ENCODE data around the gene GRB10. TPM values are rescaled to one million over a fixed set of nuclear protein-coding genes. Genes with fewer than 3 reads are reported as not detected.

Gene GRB10
- total RNA-seq, 1 donor from 2014 or later = not detected

GRCh38 chr7:50687096-50687495 lies 95.6 kb downstream of the GRB10 start:
- TF ChIP-seq CTCF (IDR thresholded peaks at IDR 0.05) = no peak
- ChIA-PET POLR2A (no interaction called here), CTCF (no interaction called here)
- Mint-ChIP-seq H3K4me1 (no peaks in the 10 kb centered on the region), H3K27ac (no peak overlapping the region), H3K4me3 (no peak overlapping the region), H3K9me3 (no peaks in the 10 kb centered on the region), H3K36me3 (ENCODE audit: low read depth) (no peaks in the 10 kb centered on the region), H3K27me3 (peaks cover 20% of the 10 kb centered on the region)
- ATAC-seq (ENCODE audit: low read depth) (no peak), DNase-seq (no peak)
- intact Hi-C loops (cut with micrococcal nuclease) = no loop called here

GRCh38 chr7:50685135-50686065 lies 97.3 kb downstream of the GRB10 start:
- ChIA-PET CTCF (no interaction called here), POLR2A (no interaction called here)
- no peak for TF ChIP-seq CTCF (IDR thresholded peaks at IDR 0.05)
- DNase-seq (no peak), ATAC-seq (ENCODE audit: low read depth) (no peak)
- peaks cover 6% of the 10 kb centered on the region for H3K4me1 Mint-ChIP-seq
- no peaks in the 10 kb centered on the region for H3K36me3 Mint-ChIP-seq (ENCODE audit: low read depth)
- intact Hi-C loops (cut with micrococcal nuclease) = no loop called here
- no peak overlapping the region for H3K27ac Mint-ChIP-seq
- no peaks in the 10 kb centered on the region for H3K9me3 Mint-ChIP-seq
- no peak overlapping the region for H3K4me3 Mint-ChIP-seq
- peaks cover 22% of the 10 kb centered on the region for H3K27me3 Mint-ChIP-seq

GRCh38 chr7:50684713-50685075 lies 98.0 kb downstream of the GRB10 start:
- H3K27ac Mint-ChIP-seq = no peak overlapping the region
- peaks cover 22% of the 10 kb centered on the region for H3K27me3 Mint-ChIP-seq
- intact Hi-C loops (cut with micrococcal nuclease) = no loop called here
- peaks cover 6% of the 10 kb centered on the region for H3K4me1 Mint-ChIP-seq
- POLR2A ChIA-PET = no interaction called here
- no peak for ATAC-seq (ENCODE audit: low read depth)
- H3K36me3 Mint-ChIP-seq (ENCODE audit: low read depth) = no peaks in the 10 kb centered on the region
- TF ChIP-seq CTCF (IDR thresholded peaks at IDR 0.05) = no peak
- no peak for DNase-seq
- CTCF ChIA-PET = no interaction called here
- H3K9me3 Mint-ChIP-seq = no peaks in the 10 kb centered on the region
- H3K4me3 Mint-ChIP-seq = no peak overlapping the region

GRCh38 chr7:50684011-50684712 lies 98.5 kb downstream of the GRB10 start:
- Mint-ChIP-seq H3K27me3 (peaks cover 22% of the 10 kb centered on the region), H3K4me1 (peaks cover 6% of the 10 kb centered on the region), H3K36me3 (ENCODE audit: low read depth) (no peaks in the 10 kb centered on the region), H3K27ac (no peak overlapping the region), H3K9me3 (no peaks in the 10 kb centered on the region), H3K4me3 (no peak overlapping the region)
- ChIA-PET CTCF (no interaction called here), POLR2A (no interaction called here)
- intact Hi-C loops (cut with micrococcal nuclease) = no loop called here
- no peak for TF ChIP-seq CTCF (IDR thresholded peaks at IDR 0.05)
- ATAC-seq (ENCODE audit: low read depth) (no peak), DNase-seq (no peak)

- POLR2A ChIA-PET = no interaction called here
These were observed 100.1 kb downstream of the GRB10 start for GRCh38 chr7:50682573-50682972.

More at GRCh38 chr7:50682573-50682972, 100.1 kb downstream of the GRB10 start:
- CTCF ChIA-PET = no interaction called here
- peaks cover 20% of the 10 kb centered on the region for H3K27me3 Mint-ChIP-seq
- no peaks in the 10 kb centered on the region for H3K36me3 Mint-ChIP-seq (ENCODE audit: low read depth)
- no peak for ATAC-seq (ENCODE audit: low read depth)
- peaks cover 6% of the 10 kb centered on the region for H3K4me1 Mint-ChIP-seq
- intact Hi-C loops (cut with micrococcal nuclease) = no loop called here
- no peak for DNase-seq
- no peaks in the 10 kb centered on the region for H3K9me3 Mint-ChIP-seq
- no peak for TF ChIP-seq CTCF (IDR thresholded peaks at IDR 0.05)
- H3K27ac Mint-ChIP-seq = no peak overlapping the region
- H3K4me3 Mint-ChIP-seq = no peak overlapping the region

Data from activated B cell treated with CpG ODN at 0.5 μM for 24 hours (primary cell).